HL-60 (cell line): Measurements from ENCODE around the gene CDT1.

Source experiments
- DNase-seq, 2 experiments: peaks; one replicate each; pipeline ENCODE4 v3.0.0-alpha.2; 2010 to 2020; ENCODE audit warnings: low read depth in 1 of 2, low spot score in 1 of 2
- H3K27ac ChIP-seq: fragments of 250-450 bp; sonication (Bioruptor Pico); replicated peaks from 2 replicates; pipeline ENCODE4 v1.5.1; 2020; ENCODE audit warnings: mild to moderate bottlenecking, moderate library complexity
- H3K27me3 ChIP-seq: fragments of 250-450 bp; sonication (Bioruptor Pico); 2 replicates; pipeline ENCODE4 v1.5.1; 2021; ENCODE audit warnings: mild to moderate bottlenecking, moderate library complexity; ENCODE audit not compliant: insufficient read depth, poor library complexity, severe bottlenecking
- H3K4me3 ChIP-seq: replicated peaks from 2 replicates; pipeline ENCODE4 v1.5.1; 2011; ENCODE audit warnings: mild to moderate bottlenecking, control low read depth, low read length; ENCODE audit not compliant: insufficient read depth
- GABPA ChIP-seq: IDR thresholded peaks from 2 replicates; pipeline ENCODE4 v1.6.1; 2012; ENCODE audit warnings: low read depth
- POLR2AphosphoS5 ChIP-seq: IDR thresholded peaks from 2 replicates; pipeline ENCODE4 v1.6.1; 2012; ENCODE audit warnings: low read depth
- SPI1 ChIP-seq: IDR thresholded peaks from 2 replicates; pipeline ENCODE4 v1.6.1; 2012; ENCODE audit warnings: low read depth, mild to moderate bottlenecking, borderline replicate concordance
- TF ChIP-seq, protein P1 (sequence below): IDR thresholded peaks from one replicate; pipeline ENCODE4 v1.5.1; 2011; ENCODE audit warnings: low read length, control low read depth, inconsistent platforms; ENCODE audit not compliant: insufficient read depth
- TF ChIP-seq, protein P2 (sequence below): IDR thresholded peaks from 2 replicates; pipeline ENCODE4 v1.6.1; 2012; ENCODE audit warnings: low read depth; ENCODE audit not compliant: insufficient replicate concordance

CDT1 gene

GRCh38 chr16:88767546-88768070 lies 36.0 kb upstream of the CDT1 start:
- TF ChIP-seq, protein P1, sequence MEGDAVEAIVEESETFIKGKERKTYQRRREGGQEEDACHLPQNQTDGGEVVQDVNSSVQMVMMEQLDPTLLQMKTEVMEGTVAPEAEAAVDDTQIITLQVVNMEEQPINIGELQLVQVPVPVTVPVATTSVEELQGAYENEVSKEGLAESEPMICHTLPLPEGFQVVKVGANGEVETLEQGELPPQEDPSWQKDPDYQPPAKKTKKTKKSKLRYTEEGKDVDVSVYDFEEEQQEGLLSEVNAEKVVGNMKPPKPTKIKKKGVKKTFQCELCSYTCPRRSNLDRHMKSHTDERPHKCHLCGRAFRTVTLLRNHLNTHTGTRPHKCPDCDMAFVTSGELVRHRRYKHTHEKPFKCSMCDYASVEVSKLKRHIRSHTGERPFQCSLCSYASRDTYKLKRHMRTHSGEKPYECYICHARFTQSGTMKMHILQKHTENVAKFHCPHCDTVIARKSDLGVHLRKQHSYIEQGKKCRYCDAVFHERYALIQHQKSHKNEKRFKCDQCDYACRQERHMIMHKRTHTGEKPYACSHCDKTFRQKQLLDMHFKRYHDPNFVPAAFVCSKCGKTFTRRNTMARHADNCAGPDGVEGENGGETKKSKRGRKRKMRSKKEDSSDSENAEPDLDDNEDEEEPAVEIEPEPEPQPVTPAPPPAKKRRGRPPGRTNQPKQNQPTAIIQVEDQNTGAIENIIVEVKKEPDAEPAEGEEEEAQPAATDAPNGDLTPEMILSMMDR = no peak
- TF ChIP-seq, protein P2, sequence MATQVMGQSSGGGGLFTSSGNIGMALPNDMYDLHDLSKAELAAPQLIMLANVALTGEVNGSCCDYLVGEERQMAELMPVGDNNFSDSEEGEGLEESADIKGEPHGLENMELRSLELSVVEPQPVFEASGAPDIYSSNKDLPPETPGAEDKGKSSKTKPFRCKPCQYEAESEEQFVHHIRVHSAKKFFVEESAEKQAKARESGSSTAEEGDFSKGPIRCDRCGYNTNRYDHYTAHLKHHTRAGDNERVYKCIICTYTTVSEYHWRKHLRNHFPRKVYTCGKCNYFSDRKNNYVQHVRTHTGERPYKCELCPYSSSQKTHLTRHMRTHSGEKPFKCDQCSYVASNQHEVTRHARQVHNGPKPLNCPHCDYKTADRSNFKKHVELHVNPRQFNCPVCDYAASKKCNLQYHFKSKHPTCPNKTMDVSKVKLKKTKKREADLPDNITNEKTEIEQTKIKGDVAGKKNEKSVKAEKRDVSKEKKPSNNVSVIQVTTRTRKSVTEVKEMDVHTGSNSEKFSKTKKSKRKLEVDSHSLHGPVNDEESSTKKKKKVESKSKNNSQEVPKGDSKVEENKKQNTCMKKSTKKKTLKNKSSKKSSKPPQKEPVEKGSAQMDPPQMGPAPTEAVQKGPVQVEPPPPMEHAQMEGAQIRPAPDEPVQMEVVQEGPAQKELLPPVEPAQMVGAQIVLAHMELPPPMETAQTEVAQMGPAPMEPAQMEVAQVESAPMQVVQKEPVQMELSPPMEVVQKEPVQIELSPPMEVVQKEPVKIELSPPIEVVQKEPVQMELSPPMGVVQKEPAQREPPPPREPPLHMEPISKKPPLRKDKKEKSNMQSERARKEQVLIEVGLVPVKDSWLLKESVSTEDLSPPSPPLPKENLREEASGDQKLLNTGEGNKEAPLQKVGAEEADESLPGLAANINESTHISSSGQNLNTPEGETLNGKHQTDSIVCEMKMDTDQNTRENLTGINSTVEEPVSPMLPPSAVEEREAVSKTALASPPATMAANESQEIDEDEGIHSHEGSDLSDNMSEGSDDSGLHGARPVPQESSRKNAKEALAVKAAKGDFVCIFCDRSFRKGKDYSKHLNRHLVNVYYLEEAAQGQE = no peak
- TF ChIP-seq SPI1 (no peak), POLR2AphosphoS5 (no peak), GABPA (no peak)
- no peak overlapping the region for H3K27ac ChIP-seq
- no peak overlapping the region for H3K4me3 ChIP-seq

DNA sequence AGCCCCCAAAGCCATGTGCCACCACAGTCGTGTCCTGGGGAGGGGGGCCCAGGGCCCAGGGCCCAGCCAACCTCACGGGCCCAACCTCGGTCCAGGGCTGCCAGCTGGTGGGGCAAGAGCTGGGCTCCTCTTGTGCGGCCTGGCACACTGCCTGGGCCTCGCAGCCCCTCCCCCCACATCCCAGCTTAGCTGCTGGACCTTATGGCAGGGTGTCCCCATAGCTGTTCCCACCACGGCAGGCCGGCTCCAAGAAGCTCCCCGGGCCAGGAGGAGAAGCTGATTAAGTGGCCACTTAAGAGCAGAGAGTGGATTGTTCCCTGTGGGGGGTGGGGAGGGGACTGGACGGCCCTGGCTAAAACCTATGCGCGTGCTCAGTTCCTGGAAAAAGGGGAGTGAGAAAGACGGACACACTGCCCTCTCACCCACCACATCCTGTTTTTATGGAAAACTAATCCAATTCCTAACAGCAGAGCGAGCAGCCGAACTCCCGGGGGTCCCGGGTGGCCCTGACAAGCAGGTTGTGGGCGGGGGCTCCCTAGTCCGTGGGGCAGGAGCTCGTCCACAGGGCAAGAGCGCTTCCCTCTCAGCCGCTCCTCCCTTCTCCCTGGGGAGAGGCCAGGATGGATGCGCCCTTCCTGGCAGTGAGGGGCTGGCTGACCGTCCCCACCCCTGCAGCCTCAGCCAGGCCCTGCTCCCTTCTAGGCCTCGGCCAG lies 35.4 kb upstream of the CDT1 start:
- TF ChIP-seq, protein P1 = no peak
- TF ChIP-seq, protein P2 = no peak
- TF ChIP-seq GABPA (no peak), POLR2AphosphoS5 (no peak), SPI1 (no peak)
- Histone ChIP-seq H3K27ac (no peak overlapping the region), H3K4me3 (no peak overlapping the region), H3K27me3 (no peaks in the 10 kb centered on the region)
- DNase-seq = no peak

More at GRCh38 chr16:88767546-88768070, 36.0 kb upstream of the CDT1 start:
- H3K27me3 ChIP-seq = no peaks in the 10 kb centered on the region
- no peak for DNase-seq

GRCh38 chr16:88769617-88770460 lies 33.8 kb upstream of the CDT1 start:
- DNase-seq = peak in 1 of 2 experiments; percentile 14
- H3K27me3 ChIP-seq = no peaks in the 10 kb centered on the region
- TF ChIP-seq, protein P1 = no peak
- TF ChIP-seq POLR2AphosphoS5 (no peak), GABPA (no peak), SPI1 (no peak)
- TF ChIP-seq, protein P2 = no peak
- H3K4me3 ChIP-seq = no peak overlapping the region
- no peak overlapping the region; the same call in 1 of the 2 replicates for H3K27ac ChIP-seq
